Measurements from ENCODE around the gene LRPAP1.

The LRPAP1 gene

DNA sequence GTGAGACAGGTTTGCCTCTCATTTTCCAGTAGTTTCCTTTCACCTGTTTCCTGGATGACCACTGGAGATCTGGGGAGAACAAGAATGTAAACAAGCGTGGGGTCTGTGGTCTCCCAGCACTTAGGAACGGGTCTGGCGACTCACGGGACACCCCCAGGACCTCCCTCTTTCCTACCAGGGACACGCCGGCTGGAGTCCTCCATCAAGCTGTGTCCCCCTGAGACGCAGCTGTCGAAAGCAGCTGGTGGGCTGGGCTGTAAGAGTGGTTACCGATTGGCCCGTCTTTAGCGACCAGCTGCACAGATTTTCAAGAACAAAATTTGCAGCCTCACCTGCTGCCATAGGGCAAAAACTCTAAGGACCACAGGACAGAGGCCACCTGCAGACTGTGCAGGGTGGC is 11.9 kb downstream of the LRPAP1 start:
- TF ChIP-seq, protein P1, sequence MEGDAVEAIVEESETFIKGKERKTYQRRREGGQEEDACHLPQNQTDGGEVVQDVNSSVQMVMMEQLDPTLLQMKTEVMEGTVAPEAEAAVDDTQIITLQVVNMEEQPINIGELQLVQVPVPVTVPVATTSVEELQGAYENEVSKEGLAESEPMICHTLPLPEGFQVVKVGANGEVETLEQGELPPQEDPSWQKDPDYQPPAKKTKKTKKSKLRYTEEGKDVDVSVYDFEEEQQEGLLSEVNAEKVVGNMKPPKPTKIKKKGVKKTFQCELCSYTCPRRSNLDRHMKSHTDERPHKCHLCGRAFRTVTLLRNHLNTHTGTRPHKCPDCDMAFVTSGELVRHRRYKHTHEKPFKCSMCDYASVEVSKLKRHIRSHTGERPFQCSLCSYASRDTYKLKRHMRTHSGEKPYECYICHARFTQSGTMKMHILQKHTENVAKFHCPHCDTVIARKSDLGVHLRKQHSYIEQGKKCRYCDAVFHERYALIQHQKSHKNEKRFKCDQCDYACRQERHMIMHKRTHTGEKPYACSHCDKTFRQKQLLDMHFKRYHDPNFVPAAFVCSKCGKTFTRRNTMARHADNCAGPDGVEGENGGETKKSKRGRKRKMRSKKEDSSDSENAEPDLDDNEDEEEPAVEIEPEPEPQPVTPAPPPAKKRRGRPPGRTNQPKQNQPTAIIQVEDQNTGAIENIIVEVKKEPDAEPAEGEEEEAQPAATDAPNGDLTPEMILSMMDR (IDR thresholded peaks at IDR 0.05; ENCODE audit: insufficient read depth, low read depth, low read length, missing control alignments) = no peak
- no peak for DNase-seq (ENCODE audit: low read depth)
- H3K4me3 ChIP-seq (ENCODE audit: low read depth, low read length) = no peak overlapping the region

GRCh38 chr4:3519468-3520264 is 12.6 kb downstream of the LRPAP1 start:
- DNase-seq (ENCODE audit: low read depth) = no peak
- TF ChIP-seq, protein P1 (IDR thresholded peaks at IDR 0.05; ENCODE audit: insufficient read depth, low read depth, low read length, missing control alignments) = no peak
- no peak overlapping the region for H3K4me3 ChIP-seq (ENCODE audit: low read depth, low read length)

DNA sequence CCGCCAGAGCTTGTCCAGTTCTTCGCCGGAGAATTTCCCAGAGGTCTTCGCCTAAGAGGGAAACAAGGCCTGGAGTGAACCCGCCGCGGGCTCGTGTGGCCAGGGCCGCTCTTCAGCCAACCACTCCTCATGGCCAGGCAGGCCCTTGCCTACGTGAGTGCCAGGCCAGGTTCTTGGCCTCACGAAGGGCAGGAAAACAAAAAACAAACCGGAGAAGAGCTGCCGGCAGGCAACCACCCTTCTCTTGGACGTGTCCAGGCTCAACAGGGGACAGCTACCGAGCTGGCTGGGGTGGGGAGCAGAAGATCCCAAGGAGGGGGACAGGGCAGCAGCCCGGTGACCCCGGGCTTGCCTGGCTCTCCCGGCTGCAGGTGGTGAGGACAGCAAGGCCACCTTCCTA is 13.3 kb downstream of the LRPAP1 start:
- DNase-seq (ENCODE audit: low read depth) = no peak
- no peak overlapping the region for H3K4me3 ChIP-seq (ENCODE audit: low read depth, low read length)
- TF ChIP-seq, protein P1 (IDR thresholded peaks at IDR 0.05; ENCODE audit: insufficient read depth, low read depth, low read length, missing control alignments) = no peak

DNA sequence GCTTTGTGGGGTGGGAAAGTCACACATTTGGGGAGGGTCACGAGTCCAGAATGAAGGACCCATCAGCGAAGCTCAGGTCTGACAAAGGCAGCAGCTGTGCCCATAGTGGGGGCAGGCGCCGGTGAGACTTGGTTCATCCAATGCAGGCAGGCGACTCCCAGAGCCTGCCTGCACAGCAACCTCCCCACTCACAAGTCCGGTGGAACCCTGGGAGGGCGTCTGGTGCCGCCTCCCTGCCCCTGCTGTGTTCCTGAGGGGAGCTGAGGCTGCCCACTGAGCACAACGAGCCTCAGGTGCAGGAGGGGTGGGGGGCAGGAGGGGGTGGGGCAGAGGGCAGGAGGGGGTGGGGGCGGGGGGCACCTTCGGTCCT is 13.7 kb downstream of the LRPAP1 start:
- TF ChIP-seq, protein P1 (IDR thresholded peaks at IDR 0.05; ENCODE audit: insufficient read depth, low read depth, low read length, missing control alignments) = no peak
- DNase-seq (ENCODE audit: low read depth) = no peak
- H3K4me3 ChIP-seq (ENCODE audit: low read depth, low read length) = no peak overlapping the region

DNA sequence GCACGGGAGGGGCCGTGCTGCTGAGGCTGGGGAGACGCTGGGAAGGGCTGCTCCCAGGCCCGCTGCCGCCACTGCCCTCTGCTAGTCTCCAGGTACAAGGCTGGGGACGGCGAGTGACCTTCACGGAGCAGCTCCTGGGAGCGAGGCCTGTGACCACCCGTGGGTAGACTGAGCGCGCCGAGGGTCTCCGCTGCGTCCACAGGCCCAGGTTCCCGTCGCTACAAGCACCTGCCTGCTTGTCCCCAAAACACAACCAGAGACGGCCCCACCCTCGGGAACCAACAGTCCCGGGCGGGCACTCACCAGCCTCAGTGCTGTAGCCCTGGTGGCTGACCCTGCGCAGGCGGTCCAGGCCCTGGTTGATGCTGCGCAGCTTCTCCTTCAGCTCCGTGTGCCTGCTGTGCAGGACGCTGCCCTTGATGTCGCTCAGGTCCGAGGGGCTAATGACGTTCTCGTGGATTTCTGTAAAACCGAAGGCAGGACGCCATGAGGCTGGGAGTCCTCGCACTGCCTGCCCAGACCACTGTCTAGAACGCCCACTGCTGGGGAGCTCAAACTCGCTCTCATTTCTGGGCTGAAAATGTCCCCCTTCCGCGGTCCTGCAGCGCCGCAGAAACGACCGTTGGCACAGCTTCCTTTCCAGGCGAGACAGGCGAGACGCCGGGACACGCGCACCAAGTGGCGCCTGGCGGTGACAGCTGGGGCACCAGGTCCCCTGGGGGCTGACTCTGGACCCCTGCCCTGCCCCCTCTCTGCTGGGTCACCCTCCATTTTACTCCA is 14.3 kb downstream of the LRPAP1 start:
- TF ChIP-seq, protein P1 (IDR thresholded peaks at IDR 0.05; ENCODE audit: insufficient read depth, low read depth, low read length, missing control alignments) = no peak
- no peak overlapping the region for H3K4me3 ChIP-seq (ENCODE audit: low read depth, low read length)

DNA sequence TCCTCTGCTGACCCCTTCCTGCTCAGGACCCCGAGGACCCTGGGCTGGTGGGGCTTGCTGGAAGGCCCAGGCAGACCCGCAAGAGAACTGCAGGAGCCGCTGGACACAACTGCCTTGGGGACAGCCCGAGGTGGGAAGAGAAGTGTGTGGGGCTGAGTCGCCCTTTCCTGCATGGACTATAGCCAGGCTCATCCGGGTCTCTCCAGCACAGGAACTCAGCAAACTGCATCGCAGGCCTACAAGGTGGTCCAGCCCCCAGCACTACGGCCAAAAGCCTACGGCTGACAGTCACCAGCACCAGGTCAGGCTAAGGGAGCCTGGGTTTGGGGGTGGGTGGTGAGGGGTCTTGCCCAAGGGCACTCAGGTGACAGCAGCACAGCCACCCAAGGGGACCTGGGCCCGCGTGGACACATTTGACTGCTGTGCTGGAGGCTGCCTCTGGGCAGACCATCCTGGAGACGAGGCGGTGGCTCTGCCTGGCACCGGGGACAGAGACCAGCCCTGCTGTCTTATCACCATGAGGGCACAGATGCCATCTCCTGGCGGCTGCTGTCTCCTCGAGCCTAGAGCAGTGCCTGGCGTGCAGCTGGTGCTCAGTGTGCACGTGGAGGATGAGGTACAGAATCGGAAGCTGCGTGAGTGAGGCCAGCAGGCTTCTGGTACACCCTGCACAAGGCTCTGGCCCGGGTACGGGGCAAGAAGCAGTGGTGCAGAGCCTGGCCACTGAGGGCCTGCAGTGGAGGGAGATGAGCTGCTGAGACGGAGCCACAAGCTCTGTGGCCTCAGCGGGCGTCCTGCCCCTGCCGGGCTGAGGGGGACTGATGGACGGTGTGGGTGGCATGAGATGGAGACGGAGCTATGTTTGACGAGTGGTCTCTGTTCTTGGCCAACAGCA is 15.1 kb downstream of the LRPAP1 start:
- no peak for DNase-seq (ENCODE audit: low read depth)
- TF ChIP-seq, protein P1 (IDR thresholded peaks at IDR 0.05; ENCODE audit: insufficient read depth, low read depth, low read length, missing control alignments) = no peak
- H3K4me3 ChIP-seq (ENCODE audit: low read depth, low read length) = no peak overlapping the region

More for the DNA sequence above, 14.3 kb downstream of the LRPAP1 start:
- DNase-seq (ENCODE audit: low read depth) = no peak
